ENCODE results near the gene FUCA2.
"Not testable (repeated sequence)": the region's sequence is repeated elsewhere in the genome, so short reads cannot be mapped to it uniquely, and the experiment has no call there.

FUCA2 gene

GRCh38 chr6:143450453-143451371 lies 60.8 kb downstream of the FUCA2 start, which contains the start of the genes ADAT2 and PEX3:
Gene ADAT2, minus strand, starts transcription at chr6:143450695. Its CDS starts 37 bp downstream, at chr6:143450658.
Gene PEX3, plus strand, starts transcription at chr6:143450805. Its CDS starts 238 bp downstream, at chr6:143451043.
- peak within 1 kb of the TSS; percentile 95 for H2AFZ ChIP-seq
- TF ChIP-seq CTCF (IDR thresholded peaks at IDR 0.05): no peak
- peaks cover 14% of the 10 kb centered on the region for H3K79me2 ChIP-seq
- H3K9me3 ChIP-seq (ENCODE audit: control insufficient read depth, low read length): no peaks in the 10 kb centered on the region
- no peak within 1 kb of the TSS for H3K9ac ChIP-seq
- H3K27me3 ChIP-seq (ENCODE audit: control insufficient read depth, insufficient read depth, low read length): no peaks in the 10 kb centered on the region
- H3K4me2 ChIP-seq (ENCODE audit: low read length): peak within 1 kb of the TSS; percentile 95
- no peaks in the 10 kb centered on the region for H3K36me3 ChIP-seq (ENCODE audit: control insufficient read depth, insufficient read depth, low read length)
- peak within 1 kb of the TSS; percentile 67 for H3K27ac ChIP-seq
- H3K4me3 ChIP-seq (ENCODE audit: low read depth, low read length): peak within 1 kb of the TSS; percentile 94
- peaks cover 5% of the 10 kb centered on the region for H3K4me1 ChIP-seq

GRCh38 chr6:143449714-143450452 lies 61.6 kb downstream of the FUCA2 start:
- Histone ChIP-seq H3K79me2 (peaks cover 12% of the 10 kb centered on the region), H3K9ac (no peak overlapping the region), H2AFZ (peak overlapping the region; percentile 95), H3K36me3 (ENCODE audit: control insufficient read depth, insufficient read depth, low read length) (no peaks in the 10 kb centered on the region), H3K9me3 (ENCODE audit: control insufficient read depth, low read length) (no peaks in the 10 kb centered on the region), H3K4me2 (ENCODE audit: low read length) (peak overlapping the region; percentile 95), H3K4me3 (ENCODE audit: low read depth, low read length) (peak overlapping the region; percentile 94), H3K27me3 (ENCODE audit: control insufficient read depth, insufficient read depth, low read length) (no peaks in the 10 kb centered on the region), H3K27ac (peak overlapping the region; percentile 67), H3K4me1 (peaks cover 5% of the 10 kb centered on the region)
- no peak for TF ChIP-seq CTCF (IDR thresholded peaks at IDR 0.05)

- Histone ChIP-seq H3K27ac (no peak overlapping the region), H3K9ac (no peak overlapping the region), H3K4me3 (ENCODE audit: low read depth, low read length) (no peak overlapping the region)
Measured at GRCh38 chr6:143449082-143449713, 62.3 kb downstream of the FUCA2 start.

GRCh38 chr6:143447865-143448264 lies 63.7 kb downstream of the FUCA2 start:
- H2AFZ ChIP-seq; H3K27me3 ChIP-seq (ENCODE audit: control insufficient read depth, insufficient read depth, low read length); H3K4me2 ChIP-seq (ENCODE audit: low read length); H3K36me3 ChIP-seq (ENCODE audit: control insufficient read depth, insufficient read depth, low read length); H3K27ac ChIP-seq; H3K4me1 ChIP-seq; H3K79me2 ChIP-seq; H3K9ac ChIP-seq; H3K4me3 ChIP-seq (ENCODE audit: low read depth, low read length); H3K9me3 ChIP-seq (ENCODE audit: control insufficient read depth, low read length): not testable (repeated sequence)

More at GRCh38 chr6:143449082-143449713, 62.3 kb downstream of the FUCA2 start:
- peak overlapping the region; percentile 95 for H3K4me2 ChIP-seq (ENCODE audit: low read length)
- peak overlapping the region; percentile 95 for H2AFZ ChIP-seq
- H3K36me3 ChIP-seq (ENCODE audit: control insufficient read depth, insufficient read depth, low read length): no peaks in the 10 kb centered on the region
- H3K9me3 ChIP-seq (ENCODE audit: control insufficient read depth, low read length): no peaks in the 10 kb centered on the region
- H3K4me1 ChIP-seq: peaks cover 5% of the 10 kb centered on the region
- no peak for TF ChIP-seq CTCF (IDR thresholded peaks at IDR 0.05)
- H3K79me2 ChIP-seq: peaks cover 12% of the 10 kb centered on the region
- H3K27me3 ChIP-seq (ENCODE audit: control insufficient read depth, insufficient read depth, low read length): no peaks in the 10 kb centered on the region
